ENCODE measurements around the gene GSK3B. TPM values are rescaled to one million over a fixed set of nuclear protein-coding genes. Genes with fewer than 3 reads are reported as not detected.

Gene GSK3B
- total and polyA plus RNA-seq, 3 donors from 2014 or later: 64.9 to 73.1 (median 65.1) TPM

DNA sequence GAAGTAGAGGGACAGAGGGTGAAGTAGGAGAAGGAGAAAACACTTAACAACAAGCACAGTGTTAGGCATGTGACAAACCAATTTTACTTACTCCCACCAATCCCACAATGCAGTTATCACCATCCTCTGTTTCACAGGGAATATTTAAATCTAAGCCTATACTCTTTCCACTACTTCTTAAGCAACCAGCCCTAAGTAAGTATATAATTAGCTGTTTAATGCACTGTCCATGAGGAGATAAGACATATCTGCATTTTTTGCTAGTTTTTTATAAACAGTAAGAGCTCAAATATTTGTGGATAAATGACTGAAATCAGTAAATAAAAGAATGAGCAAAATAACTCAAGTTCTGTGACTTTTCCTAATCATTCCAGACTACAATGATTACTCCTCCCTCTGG, 62.7 kb downstream of the GSK3B start:
- TF ChIP-seq, protein P1, sequence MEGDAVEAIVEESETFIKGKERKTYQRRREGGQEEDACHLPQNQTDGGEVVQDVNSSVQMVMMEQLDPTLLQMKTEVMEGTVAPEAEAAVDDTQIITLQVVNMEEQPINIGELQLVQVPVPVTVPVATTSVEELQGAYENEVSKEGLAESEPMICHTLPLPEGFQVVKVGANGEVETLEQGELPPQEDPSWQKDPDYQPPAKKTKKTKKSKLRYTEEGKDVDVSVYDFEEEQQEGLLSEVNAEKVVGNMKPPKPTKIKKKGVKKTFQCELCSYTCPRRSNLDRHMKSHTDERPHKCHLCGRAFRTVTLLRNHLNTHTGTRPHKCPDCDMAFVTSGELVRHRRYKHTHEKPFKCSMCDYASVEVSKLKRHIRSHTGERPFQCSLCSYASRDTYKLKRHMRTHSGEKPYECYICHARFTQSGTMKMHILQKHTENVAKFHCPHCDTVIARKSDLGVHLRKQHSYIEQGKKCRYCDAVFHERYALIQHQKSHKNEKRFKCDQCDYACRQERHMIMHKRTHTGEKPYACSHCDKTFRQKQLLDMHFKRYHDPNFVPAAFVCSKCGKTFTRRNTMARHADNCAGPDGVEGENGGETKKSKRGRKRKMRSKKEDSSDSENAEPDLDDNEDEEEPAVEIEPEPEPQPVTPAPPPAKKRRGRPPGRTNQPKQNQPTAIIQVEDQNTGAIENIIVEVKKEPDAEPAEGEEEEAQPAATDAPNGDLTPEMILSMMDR (IDR thresholded peaks at IDR 0.05): no peak
- intact Hi-C loops (cut with DNase I; ENCODE audit: low total_unique reads): no loop called here
- Histone ChIP-seq H3K9me3 (no peaks in the 10 kb centered on the region), H3K4me3 (no peak overlapping the region), H3K27me3 (no peaks in the 10 kb centered on the region), H3K27ac (no peak overlapping the region), H3K4me1 (no peaks in the 10 kb centered on the region), H3K36me3 (ENCODE audit: low read depth, missing control alignments) (no peaks in the 10 kb centered on the region)
- no peak for DNase-seq

DNA sequence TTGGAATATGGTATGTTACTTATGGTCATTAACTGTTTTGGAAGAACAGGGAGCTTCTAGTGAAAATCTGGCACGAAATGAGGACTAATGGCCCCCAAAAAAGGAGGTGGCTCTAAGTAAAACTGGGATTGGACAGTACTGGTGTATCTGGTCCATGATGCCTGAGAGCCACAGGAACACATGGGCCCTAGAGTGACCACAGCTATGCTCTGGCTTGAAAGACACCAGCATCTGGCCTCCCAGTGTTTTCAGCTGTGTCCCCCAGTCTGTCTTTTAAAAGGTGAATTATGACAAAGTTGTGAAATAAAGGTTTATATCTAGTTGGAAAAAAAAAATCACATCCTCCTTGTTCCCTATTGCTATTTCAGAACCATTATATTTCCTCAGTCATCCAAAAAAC, 64.5 kb downstream of the GSK3B start:
- Histone ChIP-seq H3K27me3 (no peaks in the 10 kb centered on the region), H3K4me3 (no peak overlapping the region), H3K9me3 (no peaks in the 10 kb centered on the region), H3K27ac (no peak overlapping the region), H3K36me3 (ENCODE audit: low read depth, missing control alignments) (no peaks in the 10 kb centered on the region), H3K4me1 (no peaks in the 10 kb centered on the region)
- TF ChIP-seq, protein P1 (IDR thresholded peaks at IDR 0.05): no peak
- TF ChIP-seq POLR2A (IDR thresholded peaks at IDR 0.05): no peak
- intact Hi-C loops (cut with DNase I; ENCODE audit: low total_unique reads): no loop called here
- WGBS, 2 donors: 89 to 100% methylated on average over 1 of the region's 1 CpG
- DNase-seq: no peak

DNA sequence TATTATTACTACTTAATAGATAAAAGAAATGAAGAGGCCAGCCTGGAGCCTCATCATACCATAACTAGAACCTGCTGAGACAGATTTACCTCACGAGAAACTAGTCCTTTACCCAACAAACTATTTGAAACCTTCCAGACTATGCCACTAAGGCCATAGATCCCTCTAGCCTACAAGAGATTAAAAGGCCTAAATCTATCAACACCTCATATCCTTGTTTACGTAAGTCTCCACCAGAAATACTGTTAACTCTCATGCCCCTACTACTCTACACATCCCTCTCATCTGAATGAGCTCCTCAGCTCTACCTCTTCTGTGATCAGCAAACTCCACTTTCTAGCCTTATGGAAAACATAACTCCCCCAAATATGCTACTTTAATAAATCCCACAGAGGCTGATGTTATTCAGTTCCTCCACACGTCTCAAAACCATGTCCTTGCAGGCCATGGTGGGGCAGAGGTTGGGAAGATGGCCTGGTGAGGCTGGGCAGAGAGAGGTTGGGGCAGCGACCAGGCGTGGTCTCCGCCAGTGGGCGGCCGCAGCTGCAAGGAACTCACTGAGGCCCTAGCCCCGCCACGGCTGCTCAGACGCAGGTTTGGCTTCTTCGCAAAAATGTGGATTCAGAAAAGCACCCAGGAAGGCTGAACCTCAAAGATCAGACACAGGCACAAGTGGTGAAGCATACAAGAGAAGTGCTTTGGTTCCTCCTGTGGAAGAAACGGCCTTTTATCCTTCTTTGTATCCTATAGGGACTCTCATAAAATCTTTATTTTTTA, 65.8 kb downstream of the GSK3B start:
- TF ChIP-seq, protein P1 (IDR thresholded peaks at IDR 0.05): no peak
- TF ChIP-seq POLR2A (IDR thresholded peaks at IDR 0.05): no peak
- Histone ChIP-seq H3K27ac (no peak overlapping the region), H3K36me3 (ENCODE audit: low read depth, missing control alignments) (no peaks in the 10 kb centered on the region), H3K4me1 (no peaks in the 10 kb centered on the region), H3K4me3 (no peak overlapping the region), H3K9me3 (no peaks in the 10 kb centered on the region), H3K27me3 (no peaks in the 10 kb centered on the region)
- intact Hi-C loops (cut with DNase I; ENCODE audit: low total_unique reads): no loop called here
- WGBS, 2 donors: 93 to 94% methylated on average over 13 of the region's 13 CpGs
- DNase-seq: no peak

DNA sequence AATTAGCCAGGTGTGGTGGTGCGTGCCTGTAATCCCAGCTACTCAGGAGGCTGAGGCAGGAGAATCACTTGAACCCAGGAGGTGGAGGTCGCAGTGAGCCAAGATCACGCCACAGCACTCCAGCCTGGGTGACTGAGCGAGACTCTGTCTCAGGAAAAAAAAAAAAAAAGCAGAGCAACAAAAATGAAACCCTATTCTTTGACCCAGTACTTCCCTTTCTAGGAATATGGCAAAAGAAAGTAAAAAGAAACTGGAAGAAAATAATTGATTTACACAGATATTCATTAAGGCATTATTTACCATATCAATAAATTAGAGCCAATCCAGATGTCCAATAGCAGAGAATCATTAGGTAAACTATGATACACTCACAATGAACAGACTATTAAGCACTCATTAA, 67.0 kb downstream of the GSK3B start:
- Histone ChIP-seq H3K4me1 (no peaks in the 10 kb centered on the region), H3K27ac (no peak overlapping the region), H3K36me3 (ENCODE audit: low read depth, missing control alignments) (no peaks in the 10 kb centered on the region), H3K9me3 (no peaks in the 10 kb centered on the region), H3K4me3 (no peak overlapping the region), H3K27me3 (no peaks in the 10 kb centered on the region)
- intact Hi-C loops (cut with DNase I; ENCODE audit: low total_unique reads): no loop called here
- 91 to 95% methylated on average over 4 of the region's 4 CpGs for WGBS, 2 donors
- no peak for TF ChIP-seq POLR2A (IDR thresholded peaks at IDR 0.05)
- TF ChIP-seq, protein P1 (IDR thresholded peaks at IDR 0.05): no peak
- no peak for DNase-seq

DNA sequence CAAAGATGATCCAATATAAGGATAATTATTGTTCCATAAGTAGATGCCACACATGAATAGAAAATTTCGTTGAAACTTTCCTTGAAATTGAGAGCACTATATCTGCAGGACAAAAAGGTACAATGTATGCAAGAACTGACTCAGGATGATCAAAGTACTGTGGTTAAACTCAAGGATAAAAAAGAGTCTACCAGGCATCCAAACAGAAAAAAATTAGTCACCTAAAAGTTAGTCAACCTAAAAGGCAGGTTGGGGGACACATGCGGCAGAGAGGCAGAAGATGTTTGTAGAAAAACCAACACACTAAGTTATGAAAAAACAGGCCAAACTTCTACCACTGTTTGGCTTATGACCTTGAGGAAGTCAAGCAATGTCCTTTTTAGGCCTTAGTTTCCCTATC, 68.7 kb downstream of the GSK3B start:
- WGBS, 2 donors: 84 to 89% methylated on average over 2 of the region's 2 CpGs
- H3K36me3 ChIP-seq (ENCODE audit: low read depth, missing control alignments): no peaks in the 10 kb centered on the region
- no peaks in the 10 kb centered on the region for H3K4me1 ChIP-seq
- H3K4me3 ChIP-seq: no peak overlapping the region
- no peak overlapping the region for H3K27ac ChIP-seq
- no peaks in the 10 kb centered on the region for H3K9me3 ChIP-seq
- no peak for TF ChIP-seq POLR2A (IDR thresholded peaks at IDR 0.05)
- TF ChIP-seq, protein P1 (IDR thresholded peaks at IDR 0.05): no peak
- intact Hi-C loops (cut with DNase I; ENCODE audit: low total_unique reads): no loop called here
- DNase-seq: no peak
- no peaks in the 10 kb centered on the region for H3K27me3 ChIP-seq
